ENCODE results near the gene YES1. TPM values are rescaled to one million over a fixed set of nuclear protein-coding genes. Genes with fewer than 3 reads are reported as not detected.

YES1 gene
- total and polyA plus RNA-seq, 2 of the 13 experiments (the other 11 are each of a cell fraction or from before 2014, with no cell fraction given): 17.2 to 70.8 TPM

DNA sequence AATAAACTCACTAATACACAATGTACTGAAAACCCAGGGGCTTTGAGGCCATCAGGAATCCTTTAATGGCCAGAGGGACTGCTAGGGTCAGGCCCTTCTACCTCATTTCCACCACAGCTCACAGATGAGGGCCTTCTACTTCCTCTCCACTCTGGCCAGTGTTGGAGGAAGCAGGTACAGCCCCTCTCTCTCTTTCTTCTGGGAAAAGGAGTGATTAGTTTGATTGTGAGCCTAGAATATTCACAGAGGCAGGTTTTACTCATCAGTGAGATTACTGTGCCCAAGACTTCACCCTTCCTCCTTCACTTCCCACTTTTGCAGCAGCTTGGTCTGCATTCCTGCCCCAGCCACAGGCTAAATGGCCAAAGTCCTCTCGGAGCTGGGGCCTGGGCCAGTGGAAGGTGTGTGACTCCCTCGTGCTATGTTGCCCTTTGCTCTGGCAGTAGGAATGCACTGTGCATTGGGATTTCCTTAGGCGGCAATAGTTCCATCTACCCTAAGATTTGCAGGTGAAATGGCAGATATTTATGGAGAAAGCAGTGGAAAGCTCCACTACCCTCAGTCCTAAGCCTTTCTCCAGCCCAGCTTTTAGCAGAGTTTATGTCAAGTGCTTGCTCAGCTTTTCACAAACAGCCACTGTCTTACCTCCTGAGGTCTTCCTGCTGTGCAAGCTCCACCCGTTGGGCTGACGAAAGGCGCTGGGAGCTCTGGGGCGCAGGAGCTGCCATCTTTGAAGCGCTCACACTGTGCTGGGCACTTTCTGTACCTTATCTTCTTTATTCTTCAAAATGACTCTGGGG, 36.2 kb upstream of the YES1 start:
- no peaks in the 10 kb centered on the region for H3K79me2 ChIP-seq (ENCODE audit: insufficient read depth, low read length)
- H3K9ac ChIP-seq (ENCODE audit: insufficient read depth, low read depth, low read length): peak overlapping the region; percentile 75
- H2AFZ ChIP-seq (ENCODE audit: low read length): no peak overlapping the region
- no peaks in the 10 kb centered on the region for H3K27me3 ChIP-seq (ENCODE audit: control insufficient read depth in 1 of 2, insufficient read depth in 2 of 2, low read length in 2 of 2)
- peak overlapping the region; percentile 72 for H3K4me2 ChIP-seq (ENCODE audit: low read depth, low read length)
- H3K4me3 ChIP-seq (replicated peaks in 1 of 3; ENCODE audit: insufficient read depth in 1 of 3, low read depth in 2 of 3, low read length in 3 of 3): peak overlapping the region in 1 of 3 experiments; percentile 29; a peak in 2 of 6 replicates
- ATAC-seq: peak; percentile 100
- WGBS (ENCODE audit: low lambda C conversion rate): 51% methylated on average over 8 of the region's 8 CpGs
- DNase-seq (ENCODE audit: low spot score): peak; percentile 77
- peak overlapping the region; percentile 98 for H3K27ac ChIP-seq (ENCODE audit: extremely low read length, insufficient read depth, low read length)
- H4K20me1 ChIP-seq (ENCODE audit: insufficient read depth, low read length): no peaks in the 10 kb centered on the region
- intact Hi-C loops (cut with micrococcal nuclease; ENCODE audit: unreplicated experiment) (no loop called here), in situ Hi-C loops (cut with HindIII; ENCODE audit: extremely low pct_ligation_motif_present, low pct_unique_long_range_greater_than_20kb) (loop anchor here (25.0 kb wide), 1 partner anchor 236 kb away; no protein-coding TSS in a partner anchor)
- no TSS peak for BruUV-seq (replicated peaks)
- H3K4me1 ChIP-seq (ENCODE audit: insufficient read depth, low read length): peaks cover 49% of the 10 kb centered on the region
- ChIA-PET CTCF (ENCODE audit: low intra/inter-chr PET ratio, low total read pairs) (no interaction called here), POLR2A (interaction anchor here (0.9 to 2.0 kb wide), 3 partner anchors 9 to 16 kb away, joined by 3 to 8 read pairs (median 7); no protein-coding TSS in a partner anchor)
- no peaks in the 10 kb centered on the region for H3K36me3 ChIP-seq (replicated peaks in 1 of 2; ENCODE audit: control insufficient read depth in 1 of 2, insufficient read depth in 2 of 2, low read length in 2 of 2)
- FAIRE-seq: peak; percentile 81
- no peaks in the 10 kb centered on the region for H3K9me3 ChIP-seq (ENCODE audit: low read length)
- TF ChIP-seq, protein P1, sequence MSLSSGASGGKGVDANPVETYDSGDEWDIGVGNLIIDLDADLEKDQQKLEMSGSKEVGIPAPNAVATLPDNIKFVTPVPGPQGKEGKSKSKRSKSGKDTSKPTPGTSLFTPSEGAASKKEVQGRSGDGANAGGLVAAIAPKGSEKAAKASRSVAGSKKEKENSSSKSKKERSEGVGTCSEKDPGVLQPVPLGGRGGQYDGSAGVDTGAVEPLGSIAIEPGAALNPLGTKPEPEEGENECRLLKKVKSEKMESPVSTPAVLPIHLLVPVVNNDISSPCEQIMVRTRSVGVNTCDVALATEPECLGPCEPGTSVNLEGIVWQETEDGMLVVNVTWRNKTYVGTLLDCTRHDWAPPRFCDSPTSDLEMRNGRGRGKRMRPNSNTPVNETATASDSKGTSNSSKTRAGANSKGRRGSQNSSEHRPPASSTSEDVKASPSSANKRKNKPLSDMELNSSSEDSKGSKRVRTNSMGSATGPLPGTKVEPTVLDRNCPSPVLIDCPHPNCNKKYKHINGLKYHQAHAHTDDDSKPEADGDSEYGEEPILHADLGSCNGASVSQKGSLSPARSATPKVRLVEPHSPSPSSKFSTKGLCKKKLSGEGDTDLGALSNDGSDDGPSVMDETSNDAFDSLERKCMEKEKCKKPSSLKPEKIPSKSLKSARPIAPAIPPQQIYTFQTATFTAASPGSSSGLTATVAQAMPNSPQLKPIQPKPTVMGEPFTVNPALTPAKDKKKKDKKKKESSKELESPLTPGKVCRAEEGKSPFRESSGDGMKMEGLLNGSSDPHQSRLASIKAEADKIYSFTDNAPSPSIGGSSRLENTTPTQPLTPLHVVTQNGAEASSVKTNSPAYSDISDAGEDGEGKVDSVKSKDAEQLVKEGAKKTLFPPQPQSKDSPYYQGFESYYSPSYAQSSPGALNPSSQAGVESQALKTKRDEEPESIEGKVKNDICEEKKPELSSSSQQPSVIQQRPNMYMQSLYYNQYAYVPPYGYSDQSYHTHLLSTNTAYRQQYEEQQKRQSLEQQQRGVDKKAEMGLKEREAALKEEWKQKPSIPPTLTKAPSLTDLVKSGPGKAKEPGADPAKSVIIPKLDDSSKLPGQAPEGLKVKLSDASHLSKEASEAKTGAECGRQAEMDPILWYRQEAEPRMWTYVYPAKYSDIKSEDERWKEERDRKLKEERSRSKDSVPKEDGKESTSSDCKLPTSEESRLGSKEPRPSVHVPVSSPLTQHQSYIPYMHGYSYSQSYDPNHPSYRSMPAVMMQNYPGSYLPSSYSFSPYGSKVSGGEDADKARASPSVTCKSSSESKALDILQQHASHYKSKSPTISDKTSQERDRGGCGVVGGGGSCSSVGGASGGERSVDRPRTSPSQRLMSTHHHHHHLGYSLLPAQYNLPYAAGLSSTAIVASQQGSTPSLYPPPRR (CRISPR knock-in tag; IDR thresholded peaks at IDR 0.05; ENCODE audit: borderline replicate concordance): peak; percentile 91
- TF ChIP-seq, protein P2, sequence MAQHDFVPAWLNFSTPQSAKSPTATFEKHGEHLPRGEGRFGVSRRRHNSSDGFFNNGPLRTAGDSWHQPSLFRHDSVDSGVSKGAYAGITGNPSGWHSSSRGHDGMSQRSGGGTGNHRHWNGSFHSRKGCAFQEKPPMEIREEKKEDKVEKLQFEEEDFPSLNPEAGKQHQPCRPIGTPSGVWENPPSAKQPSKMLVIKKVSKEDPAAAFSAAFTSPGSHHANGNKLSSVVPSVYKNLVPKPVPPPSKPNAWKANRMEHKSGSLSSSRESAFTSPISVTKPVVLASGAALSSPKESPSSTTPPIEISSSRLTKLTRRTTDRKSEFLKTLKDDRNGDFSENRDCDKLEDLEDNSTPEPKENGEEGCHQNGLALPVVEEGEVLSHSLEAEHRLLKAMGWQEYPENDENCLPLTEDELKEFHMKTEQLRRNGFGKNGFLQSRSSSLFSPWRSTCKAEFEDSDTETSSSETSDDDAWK (CRISPR knock-in tag; IDR thresholded peaks at IDR 0.05): no peak
- TF ChIP-seq PHF8 (CRISPR knock-in tag; IDR thresholded peaks at IDR 0.05) (peak; percentile 36; the same call in 1 of the 2 replicates), ZNF367 (CRISPR knock-in tag; IDR thresholded peaks at IDR 0.05; ENCODE audit: borderline replicate concordance) (no peak), ZNF720 (CRISPR knock-in tag; IDR thresholded peaks at IDR 0.05) (no peak), FOXK2 (IDR thresholded peaks at IDR 0.05) (no peak), ZNF768 (CRISPR knock-in tag; IDR thresholded peaks at IDR 0.05) (no peak)
- TF ChIP-seq, protein P3, sequence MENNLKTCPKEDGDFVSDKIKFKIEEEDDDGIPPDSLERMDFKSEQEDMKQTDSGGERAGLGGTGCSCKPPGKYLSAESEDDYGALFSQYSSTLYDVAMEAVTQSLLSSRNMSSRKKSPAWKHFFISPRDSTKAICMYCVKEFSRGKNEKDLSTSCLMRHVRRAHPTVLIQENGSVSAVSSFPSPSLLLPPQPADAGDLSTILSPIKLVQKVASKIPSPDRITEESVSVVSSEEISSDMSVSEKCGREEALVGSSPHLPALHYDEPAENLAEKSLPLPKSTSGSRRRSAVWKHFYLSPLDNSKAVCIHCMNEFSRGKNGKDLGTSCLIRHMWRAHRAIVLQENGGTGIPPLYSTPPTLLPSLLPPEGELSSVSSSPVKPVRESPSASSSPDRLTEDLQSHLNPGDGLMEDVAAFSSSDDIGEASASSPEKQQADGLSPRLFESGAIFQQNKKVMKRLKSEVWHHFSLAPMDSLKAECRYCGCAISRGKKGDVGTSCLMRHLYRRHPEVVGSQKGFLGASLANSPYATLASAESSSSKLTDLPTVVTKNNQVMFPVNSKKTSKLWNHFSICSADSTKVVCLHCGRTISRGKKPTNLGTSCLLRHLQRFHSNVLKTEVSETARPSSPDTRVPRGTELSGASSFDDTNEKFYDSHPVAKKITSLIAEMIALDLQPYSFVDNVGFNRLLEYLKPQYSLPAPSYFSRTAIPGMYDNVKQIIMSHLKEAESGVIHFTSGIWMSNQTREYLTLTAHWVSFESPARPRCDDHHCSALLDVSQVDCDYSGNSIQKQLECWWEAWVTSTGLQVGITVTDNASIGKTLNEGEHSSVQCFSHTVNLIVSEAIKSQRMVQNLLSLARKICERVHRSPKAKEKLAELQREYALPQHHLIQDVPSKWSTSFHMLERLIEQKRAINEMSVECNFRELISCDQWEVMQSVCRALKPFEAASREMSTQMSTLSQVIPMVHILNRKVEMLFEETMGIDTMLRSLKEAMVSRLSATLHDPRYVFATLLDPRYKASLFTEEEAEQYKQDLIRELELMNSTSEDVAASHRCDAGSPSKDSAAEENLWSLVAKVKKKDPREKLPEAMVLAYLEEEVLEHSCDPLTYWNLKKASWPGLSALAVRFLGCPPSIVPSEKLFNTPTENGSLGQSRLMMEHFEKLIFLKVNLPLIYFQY (CRISPR knock-in tag; IDR thresholded peaks at IDR 0.05; ENCODE audit: borderline replicate concordance): peak; percentile 44; the same call in 1 of the 2 replicates
- TF ChIP-seq, protein P4, sequence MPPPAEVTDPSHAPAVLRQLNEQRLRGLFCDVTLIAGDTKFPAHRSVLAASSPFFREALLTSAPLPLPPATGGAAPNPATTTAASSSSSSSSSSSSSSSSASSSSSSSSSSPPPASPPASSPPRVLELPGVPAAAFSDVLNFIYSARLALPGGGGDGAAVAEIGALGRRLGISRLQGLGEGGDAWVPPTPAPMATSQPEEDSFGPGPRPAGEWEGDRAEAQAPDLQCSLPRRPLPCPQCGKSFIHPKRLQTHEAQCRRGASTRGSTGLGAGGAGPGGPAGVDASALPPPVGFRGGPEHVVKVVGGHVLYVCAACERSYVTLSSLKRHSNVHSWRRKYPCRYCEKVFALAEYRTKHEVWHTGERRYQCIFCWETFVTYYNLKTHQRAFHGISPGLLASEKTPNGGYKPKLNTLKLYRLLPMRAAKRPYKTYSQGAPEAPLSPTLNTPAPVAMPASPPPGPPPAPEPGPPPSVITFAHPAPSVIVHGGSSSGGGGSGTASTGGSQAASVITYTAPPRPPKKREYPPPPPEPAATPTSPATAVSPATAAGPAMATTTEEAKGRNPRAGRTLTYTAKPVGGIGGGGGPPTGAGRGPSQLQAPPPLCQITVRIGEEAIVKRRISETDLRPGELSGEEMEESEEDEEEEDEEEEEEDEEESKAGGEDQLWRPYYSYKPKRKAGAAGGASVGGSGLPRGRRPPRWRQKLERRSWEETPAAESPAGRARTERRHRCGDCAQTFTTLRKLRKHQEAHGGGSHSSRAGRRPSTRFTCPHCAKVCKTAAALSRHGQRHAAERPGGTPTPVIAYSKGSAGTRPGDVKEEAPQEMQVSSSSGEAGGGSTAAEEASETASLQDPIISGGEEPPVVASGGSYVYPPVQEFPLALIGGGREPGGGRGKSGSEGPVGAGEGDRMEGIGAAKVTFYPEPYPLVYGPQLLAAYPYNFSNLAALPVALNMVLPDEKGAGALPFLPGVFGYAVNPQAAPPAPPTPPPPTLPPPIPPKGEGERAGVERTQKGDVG (CRISPR knock-in tag; IDR thresholded peaks at IDR 0.05; ENCODE audit: borderline replicate concordance): peak; percentile 97

Data from HepG2 (cell line).